ENCODE results near the gene TOMM20L. TPM values are rescaled to one million over a fixed set of nuclear protein-coding genes. Genes with fewer than 3 reads are reported as not detected.

TOMM20L gene
- total and polyA plus RNA-seq, 4 donors, result 0.74 TPM; not detected in 3

DNA sequence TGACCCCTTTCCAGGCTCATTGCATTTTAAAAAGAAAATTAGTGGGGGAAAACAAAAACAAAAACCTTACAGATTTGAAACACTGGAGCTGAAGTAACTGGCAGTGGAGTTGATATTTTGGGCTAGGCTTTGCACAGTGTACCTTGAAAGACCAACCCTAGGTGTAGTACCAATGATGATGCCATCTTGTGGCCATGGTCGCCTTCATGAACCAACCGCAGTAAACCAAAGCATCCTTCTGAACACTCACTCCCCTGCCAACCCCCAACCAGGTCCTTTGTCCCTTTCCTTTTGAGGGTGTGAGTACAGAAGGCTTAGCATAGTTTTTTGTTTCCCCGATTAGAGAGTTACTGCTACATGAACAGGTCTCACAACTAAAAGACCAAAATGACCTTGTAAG, 5.9 kb downstream of the TOMM20L start:
- TF ChIP-seq, protein P1, sequence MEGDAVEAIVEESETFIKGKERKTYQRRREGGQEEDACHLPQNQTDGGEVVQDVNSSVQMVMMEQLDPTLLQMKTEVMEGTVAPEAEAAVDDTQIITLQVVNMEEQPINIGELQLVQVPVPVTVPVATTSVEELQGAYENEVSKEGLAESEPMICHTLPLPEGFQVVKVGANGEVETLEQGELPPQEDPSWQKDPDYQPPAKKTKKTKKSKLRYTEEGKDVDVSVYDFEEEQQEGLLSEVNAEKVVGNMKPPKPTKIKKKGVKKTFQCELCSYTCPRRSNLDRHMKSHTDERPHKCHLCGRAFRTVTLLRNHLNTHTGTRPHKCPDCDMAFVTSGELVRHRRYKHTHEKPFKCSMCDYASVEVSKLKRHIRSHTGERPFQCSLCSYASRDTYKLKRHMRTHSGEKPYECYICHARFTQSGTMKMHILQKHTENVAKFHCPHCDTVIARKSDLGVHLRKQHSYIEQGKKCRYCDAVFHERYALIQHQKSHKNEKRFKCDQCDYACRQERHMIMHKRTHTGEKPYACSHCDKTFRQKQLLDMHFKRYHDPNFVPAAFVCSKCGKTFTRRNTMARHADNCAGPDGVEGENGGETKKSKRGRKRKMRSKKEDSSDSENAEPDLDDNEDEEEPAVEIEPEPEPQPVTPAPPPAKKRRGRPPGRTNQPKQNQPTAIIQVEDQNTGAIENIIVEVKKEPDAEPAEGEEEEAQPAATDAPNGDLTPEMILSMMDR (IDR thresholded peaks at IDR 0.05; ENCODE audit: control extremely low read depth, extremely low read depth), result no peak
- Histone ChIP-seq H3K27ac (ENCODE audit: low read depth in 1 of 2, low read length in 1 of 2) (no peak overlapping the region), H3K36me3 (ENCODE audit: control insufficient read depth in 4 of 4, insufficient read depth in 4 of 4, low read length in 4 of 4) (no peaks in the 10 kb centered on the region), H3K27me3 (ENCODE audit: control insufficient read depth in 3 of 3, insufficient read depth in 3 of 3, low read length in 2 of 3) (no peaks in the 10 kb centered on the region), H3K4me1 (ENCODE audit: control insufficient read depth in 5 of 5, insufficient read depth in 5 of 5, low read length in 5 of 5) (peaks cover 0 to under 1% (median 0%) of the 10 kb centered on the region in 5 donors), H3K4me3 (no peak overlapping the region), H3K9ac (ENCODE audit: insufficient read depth in 1 of 2, low read length in 2 of 2) (no peak overlapping the region), H3K9me3 (ENCODE audit: control insufficient read depth in 4 of 4, insufficient read depth in 3 of 4, low read length in 3 of 4) (no peaks in the 10 kb centered on the region)
- WGBS, 2 donors, result 90 to 92% methylated on average over 3 of the region's 3 CpGs
- no peak for DNase-seq
- no peak for ATAC-seq (ENCODE audit: insufficient read depth, low FRiP score)

DNA sequence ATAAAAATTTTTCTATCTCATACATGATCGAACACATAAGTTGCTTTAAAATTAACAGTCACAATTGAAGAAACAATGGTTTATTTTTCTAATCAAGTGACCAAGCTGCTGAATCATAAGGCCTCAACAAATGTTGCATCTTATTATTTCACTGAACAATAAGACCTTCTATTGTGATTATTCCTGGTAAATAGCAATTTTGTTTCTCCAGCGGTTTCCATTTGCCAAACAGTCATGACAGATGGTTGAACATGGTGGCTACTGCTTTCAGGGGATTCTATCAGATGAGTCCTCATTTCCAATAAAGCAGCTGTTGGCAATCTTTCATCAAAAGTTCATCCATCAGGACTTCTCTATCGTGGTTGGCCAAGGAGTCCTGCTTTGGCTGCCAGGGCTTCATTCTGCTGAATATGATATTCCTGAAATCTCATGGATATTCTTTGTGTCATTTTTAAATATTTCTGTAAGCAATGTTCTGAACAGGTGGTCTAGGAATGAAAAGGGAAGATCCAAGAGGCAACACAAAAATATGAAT, 13.0 kb downstream of the TOMM20L start:
- no peak overlapping the region for H3K9ac ChIP-seq (ENCODE audit: insufficient read depth in 1 of 2, low read length in 2 of 2)
- 90 to 93% methylated on average over 3 of the region's 3 CpGs for WGBS, 2 donors
- peaks cover 11 to 19% (median 14%) of the 10 kb centered on the region in 4 donors for H3K36me3 ChIP-seq (ENCODE audit: control insufficient read depth in 4 of 4, insufficient read depth in 4 of 4, low read length in 4 of 4)
- no peak for DNase-seq
- H3K9me3 ChIP-seq (ENCODE audit: control insufficient read depth in 4 of 4, insufficient read depth in 3 of 4, low read length in 3 of 4), result no peaks in the 10 kb centered on the region
- no peaks in the 10 kb centered on the region for H3K4me1 ChIP-seq (ENCODE audit: control insufficient read depth in 5 of 5, insufficient read depth in 5 of 5, low read length in 5 of 5)
- ATAC-seq (ENCODE audit: insufficient read depth, low FRiP score), result no peak
- no peaks in the 10 kb centered on the region for H3K27me3 ChIP-seq (ENCODE audit: control insufficient read depth in 3 of 3, insufficient read depth in 3 of 3, low read length in 2 of 3)
- TF ChIP-seq, protein P1 (IDR thresholded peaks at IDR 0.05; ENCODE audit: control extremely low read depth, extremely low read depth), result no peak
- H3K27ac ChIP-seq (ENCODE audit: low read depth in 1 of 2, low read length in 1 of 2), result no peak overlapping the region
- H3K4me3 ChIP-seq, result no peak overlapping the region

DNA sequence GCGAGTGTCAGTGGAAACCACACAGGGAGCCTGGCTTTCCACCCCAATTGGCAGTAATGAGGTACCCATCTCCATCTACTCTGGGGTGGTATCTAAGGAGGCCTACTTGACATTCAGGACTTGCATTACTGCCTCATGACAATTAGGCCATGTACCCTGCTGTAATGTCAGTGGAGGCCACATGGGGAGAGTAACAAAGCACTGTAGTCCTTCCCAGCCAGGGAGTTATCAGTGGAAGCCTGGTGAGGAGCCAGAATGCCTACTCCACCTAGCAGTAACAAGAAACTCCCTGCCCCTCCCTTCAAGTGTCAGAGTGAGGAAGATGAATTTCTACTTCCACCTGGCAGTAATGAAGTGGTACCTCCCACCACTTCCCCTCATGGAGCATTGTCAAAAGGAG, 19.1 kb downstream of the TOMM20L start:
- no peak overlapping the region for H3K9ac ChIP-seq (ENCODE audit: insufficient read depth in 1 of 2, low read length in 2 of 2)
- H3K4me3 ChIP-seq, result no peak overlapping the region
- H3K27ac ChIP-seq (ENCODE audit: low read depth in 1 of 2, low read length in 1 of 2), result no peak overlapping the region
- H3K4me1 ChIP-seq (ENCODE audit: control insufficient read depth in 5 of 5, insufficient read depth in 5 of 5, low read length in 5 of 5), result peaks cover 0 to 3% (median 0%) of the 10 kb centered on the region in 5 donors
- H3K36me3 ChIP-seq (ENCODE audit: control insufficient read depth in 4 of 4, insufficient read depth in 4 of 4, low read length in 4 of 4), result peaks cover 14 to 29% (median 19%) of the 10 kb centered on the region in 4 donors
- ATAC-seq (ENCODE audit: insufficient read depth, low FRiP score) (no peak), DNase-seq (no peak)
- no peaks in the 10 kb centered on the region for H3K27me3 ChIP-seq (ENCODE audit: control insufficient read depth in 3 of 3, insufficient read depth in 3 of 3, low read length in 2 of 3)
- 98 to 100% methylated on average over 1 of the region's 1 CpG for WGBS, 2 donors
- no peaks in the 10 kb centered on the region for H3K9me3 ChIP-seq (ENCODE audit: control insufficient read depth in 4 of 4, insufficient read depth in 3 of 4, low read length in 3 of 4)
- TF ChIP-seq, protein P1 (IDR thresholded peaks at IDR 0.05; ENCODE audit: control extremely low read depth, extremely low read depth), result no peak

Data from lung (tissue), 12 donors.